GM21529 (cell line): ENCODE results near the gene ISOC2.
"Not testable (repeated sequence)": the region's sequence is repeated elsewhere in the genome, so short reads cannot be mapped to it uniquely, and the experiment has no call there.

ENCODE experiments used
- ATAC-seq: cut with Tn5 transposase; IDR thresholded peaks from one replicate; pipeline ENCODE4 v1.9.1; 2021; ENCODE audit not compliant: unreplicated experiment

Gene ISOC2

DNA sequence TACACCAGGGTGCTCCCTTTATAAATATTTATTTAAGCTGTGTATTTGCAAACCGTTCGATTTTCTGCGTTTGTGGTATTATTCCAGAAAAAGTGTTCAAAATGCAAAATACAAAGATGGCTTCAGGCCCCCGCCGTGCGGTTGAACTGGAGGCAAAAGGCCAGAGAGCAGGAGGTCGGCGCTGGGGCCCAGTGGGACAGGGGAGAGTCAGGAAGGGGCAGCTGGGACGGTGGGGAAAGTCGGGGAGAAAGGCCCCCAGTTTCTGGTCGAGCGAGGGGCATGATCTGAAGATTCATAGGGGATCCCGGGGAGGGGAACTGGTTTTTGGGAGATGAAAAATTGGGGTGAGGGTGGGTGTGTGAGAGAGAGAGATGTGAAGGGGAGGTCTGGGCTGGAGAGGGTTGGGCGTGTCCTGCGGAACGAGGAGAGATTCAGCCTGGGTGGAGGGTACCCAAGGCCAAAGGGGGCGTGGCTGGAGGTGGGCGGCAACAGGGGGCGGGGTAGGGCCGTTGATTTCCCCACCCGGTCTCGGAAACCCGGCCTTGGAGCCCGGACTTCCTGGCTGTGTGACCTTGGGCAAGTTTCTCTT, 678 bp downstream of the ISOC2 start:
- ATAC-seq = no peak

DNA sequence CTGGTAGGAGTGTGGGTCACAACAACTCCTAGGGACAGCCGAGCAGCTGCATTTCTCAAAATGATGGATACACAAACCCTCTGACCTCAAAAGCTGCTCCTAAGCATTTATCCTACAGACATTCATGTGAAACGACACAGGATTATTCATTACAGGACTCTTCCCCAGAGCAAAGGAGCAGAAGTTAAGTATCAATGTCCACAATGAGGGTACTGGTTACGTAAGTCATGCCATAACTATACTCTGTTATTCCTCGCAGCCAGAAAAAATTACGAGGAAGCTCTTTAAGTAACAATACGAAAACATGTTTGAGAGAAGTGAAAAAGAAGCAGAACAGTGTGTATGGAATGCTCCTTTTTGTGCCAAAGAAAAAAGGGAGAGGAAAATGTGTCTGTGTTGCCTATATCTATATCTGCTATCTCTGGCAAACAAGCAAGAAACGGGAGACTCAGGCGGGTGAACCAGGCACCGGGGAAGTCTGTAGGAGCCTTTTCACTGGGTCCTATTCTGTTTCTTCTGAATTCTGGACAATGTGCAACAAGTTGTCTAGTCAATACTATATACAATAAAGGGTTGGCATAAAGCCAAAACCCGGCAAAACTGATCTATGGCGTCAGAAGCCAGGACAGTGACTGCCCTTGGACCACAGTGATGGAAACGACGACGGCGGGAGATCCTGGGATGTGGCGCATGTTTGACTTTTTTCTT, 1.3 kb downstream of the ISOC2 start:
- ATAC-seq = no peak

- no peak for ATAC-seq
Measured at GRCh38 chr19:55459551-55459949, 1.9 kb downstream of the ISOC2 start.

- no peak for ATAC-seq
Measured at GRCh38 chr19:55457683-55458457, 3.6 kb downstream of the ISOC2 start.

- ATAC-seq = no peak
Measured at GRCh38 chr19:55456347-55456746, 5.1 kb downstream of the ISOC2 start.

DNA sequence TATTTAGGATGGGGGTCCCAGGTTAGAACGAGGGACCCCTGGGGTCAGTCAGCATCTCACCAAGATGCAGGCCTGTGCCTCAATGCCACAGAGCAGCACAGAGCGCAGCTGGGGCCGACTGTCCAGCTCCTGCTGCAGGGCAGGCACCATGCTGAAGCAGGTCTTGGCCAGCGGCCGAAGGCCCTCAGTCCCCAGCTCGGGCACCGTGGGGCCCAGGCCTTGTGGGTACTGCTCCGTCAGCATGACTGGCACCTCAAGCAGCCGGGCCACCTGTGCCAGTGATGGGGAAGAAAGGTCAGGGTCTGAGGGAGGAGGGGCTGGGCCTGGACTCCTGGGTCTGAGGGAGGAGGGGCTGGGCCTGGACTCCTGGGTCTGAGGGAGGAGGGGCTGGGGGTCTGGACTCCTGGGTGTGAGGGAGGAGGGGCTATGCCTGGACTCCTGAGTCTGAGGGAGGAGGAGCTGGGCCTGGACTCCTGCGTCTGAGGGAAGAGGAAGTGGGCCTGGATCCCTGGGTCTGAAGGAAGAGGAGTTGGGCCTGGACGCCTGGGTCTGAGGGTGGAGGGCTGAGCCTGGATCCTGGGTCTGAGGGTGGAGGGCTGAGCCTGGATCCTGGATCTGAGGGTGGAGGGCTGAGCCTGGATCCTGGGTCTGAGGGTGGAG, 5.7 kb downstream of the ISOC2 start:
- ATAC-seq = no peak

- no peak for ATAC-seq
Measured at GRCh38 chr19:55454787-55455243, 6.6 kb downstream of the ISOC2 start.

DNA sequence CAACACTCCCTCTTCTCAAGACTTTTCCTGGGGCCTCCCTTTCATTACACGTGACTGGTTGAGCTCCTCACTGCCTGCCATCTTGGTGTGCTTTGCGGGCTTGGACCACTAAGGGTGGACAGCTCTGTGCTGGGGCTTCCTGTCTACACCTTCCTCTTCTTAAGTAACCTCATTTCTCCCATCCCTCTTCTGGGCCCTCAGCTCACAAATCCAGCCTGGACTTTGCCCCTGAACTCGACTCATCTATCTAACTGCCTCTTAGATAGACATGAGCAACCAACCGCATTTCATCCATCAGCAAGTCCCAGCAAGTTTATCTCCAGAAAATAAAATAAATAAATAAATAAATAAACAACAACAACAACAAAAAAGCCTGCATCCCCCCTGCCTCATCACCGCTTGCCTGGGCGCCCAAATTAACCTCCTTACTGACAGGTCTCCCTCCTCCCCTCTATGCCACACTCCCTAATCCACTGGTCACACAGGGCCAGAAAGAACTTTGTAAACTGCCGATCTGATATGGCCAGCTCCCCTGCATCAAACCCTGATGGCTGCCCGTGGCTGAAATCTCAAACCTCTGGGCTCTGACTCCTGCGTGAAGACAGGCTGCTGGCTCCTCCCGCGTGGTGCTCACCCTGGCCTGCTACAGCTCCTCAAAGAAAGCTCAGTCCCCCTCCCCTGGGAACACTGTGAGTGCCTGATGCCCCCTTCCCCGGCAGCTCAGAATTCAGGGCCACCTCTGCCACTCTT, 7.8 kb downstream of the ISOC2 start:
- ATAC-seq = no peak

DNA sequence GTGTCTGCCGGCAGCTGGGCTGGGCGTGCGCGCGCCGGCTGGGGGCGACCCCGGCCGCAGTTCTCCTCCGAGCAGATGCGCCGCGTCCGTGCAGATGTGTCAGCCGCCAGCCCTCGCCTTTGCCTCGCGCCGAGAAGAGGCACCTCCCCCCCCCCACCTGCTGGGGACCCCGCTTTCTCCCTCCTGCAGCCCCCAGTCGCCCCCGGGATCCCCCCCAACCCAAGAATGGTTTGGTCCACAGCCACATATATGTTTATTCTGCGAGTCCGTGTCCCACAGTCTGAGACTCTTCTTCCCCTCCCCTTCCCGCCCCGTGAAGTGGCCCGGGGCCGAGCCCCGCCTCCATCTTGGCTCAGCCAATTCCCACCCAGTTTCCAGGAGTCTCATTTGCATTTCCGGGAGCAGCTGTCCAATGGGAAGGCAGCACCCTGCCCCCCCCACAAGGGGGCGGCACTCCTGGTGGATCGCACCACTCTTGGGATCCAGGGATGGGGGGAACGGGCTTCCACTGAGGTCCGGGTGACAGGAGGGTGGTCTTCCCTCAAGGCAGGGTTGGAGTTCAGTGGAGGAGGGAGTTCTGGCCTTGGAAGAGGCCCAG, 8.6 kb downstream of the ISOC2 start:
- no peak for ATAC-seq

- no peak for ATAC-seq
Measured at GRCh38 chr19:55451965-55452748, 9.3 kb downstream of the ISOC2 start.

DNA sequence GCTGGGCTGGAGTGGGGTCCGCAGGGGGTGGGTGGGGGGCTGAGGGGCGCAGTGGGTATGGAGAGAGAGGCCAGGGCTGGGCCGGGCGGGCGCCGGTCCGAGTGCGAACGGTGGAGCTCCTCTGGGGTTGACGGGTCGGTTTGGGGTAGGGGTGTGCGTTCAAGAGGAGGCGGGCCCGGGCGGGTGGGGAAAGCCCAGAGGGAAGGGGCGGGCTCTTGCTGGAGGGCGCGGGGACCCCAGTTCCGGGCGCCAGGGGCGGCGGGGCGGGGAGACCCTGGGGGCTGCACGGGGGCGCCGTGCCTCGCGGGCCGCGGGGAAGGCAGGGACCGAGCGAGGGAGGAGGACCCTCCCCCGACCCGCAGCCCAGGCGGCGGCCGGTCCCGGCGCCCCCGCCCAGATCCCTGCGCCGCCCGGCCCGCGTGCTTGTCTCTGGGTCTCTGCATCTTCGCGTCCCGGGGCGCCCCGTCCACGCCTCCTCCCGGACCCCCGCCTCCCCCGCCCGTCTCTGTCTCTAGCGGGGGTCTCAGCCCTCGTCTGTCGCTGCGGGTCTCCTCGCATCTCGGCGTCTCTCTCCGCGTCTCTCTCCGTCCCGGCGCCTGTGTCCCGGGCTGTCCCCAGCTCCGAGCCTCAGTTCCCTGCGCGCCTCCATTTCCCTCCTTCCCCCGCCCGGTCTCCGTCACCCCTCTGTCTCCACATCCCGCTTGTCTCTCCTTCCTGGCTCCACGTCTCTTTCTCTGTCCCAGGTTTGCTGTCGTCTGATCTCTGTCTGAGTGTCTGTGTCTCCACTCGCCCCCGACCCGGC, 10.1 kb downstream of the ISOC2 start:
- no peak for ATAC-seq

- no peak for ATAC-seq
Measured at GRCh38 chr19:55449469-55449868, 12.0 kb downstream of the ISOC2 start.

DNA sequence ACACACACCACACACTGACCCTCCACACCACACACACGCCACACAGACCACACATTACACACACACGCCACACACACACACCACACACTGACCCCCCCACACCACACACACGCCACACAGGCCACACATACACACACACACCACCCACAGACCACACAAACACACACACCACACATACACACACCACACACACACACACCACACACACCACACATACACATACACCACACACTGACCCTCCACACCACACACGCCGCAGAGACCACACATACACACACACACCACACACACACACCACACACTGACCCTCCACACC, 13.3 kb downstream of the ISOC2 start:
- ATAC-seq = not testable (repeated sequence)

DNA sequence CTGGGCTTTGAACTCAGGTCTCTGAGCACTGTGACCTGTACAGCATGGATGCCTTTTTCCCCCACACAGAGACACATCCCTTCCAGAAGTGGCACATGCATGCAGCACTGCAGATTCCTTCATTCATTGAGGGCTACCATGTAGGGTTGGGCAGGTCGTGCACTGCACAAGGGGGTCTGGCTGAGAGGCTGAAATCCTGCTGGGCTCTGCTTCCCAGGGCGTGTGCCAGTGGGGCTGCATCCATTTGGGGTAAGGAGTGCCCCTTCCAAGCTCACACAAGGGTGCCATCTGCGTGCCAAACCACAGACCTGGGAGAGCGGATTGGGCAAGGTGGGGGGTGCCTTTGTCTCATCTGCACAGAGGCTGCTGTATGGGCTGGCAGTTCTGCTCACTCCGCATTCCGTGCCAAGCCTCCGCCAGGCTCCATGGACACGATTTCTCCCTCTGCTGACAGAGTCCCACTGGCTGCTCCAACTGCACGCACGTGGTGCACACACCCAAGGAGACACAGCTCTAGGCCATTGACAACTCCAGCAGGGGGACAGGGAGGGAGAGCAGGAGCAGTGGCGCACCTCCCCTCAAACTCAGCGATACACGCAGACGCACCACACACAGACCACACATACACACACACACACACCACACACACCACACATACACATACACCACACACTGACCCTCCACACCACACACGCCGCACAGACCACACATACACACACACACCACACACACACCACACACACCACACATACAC, 13.8 kb downstream of the ISOC2 start:
- ATAC-seq = no peak

DNA sequence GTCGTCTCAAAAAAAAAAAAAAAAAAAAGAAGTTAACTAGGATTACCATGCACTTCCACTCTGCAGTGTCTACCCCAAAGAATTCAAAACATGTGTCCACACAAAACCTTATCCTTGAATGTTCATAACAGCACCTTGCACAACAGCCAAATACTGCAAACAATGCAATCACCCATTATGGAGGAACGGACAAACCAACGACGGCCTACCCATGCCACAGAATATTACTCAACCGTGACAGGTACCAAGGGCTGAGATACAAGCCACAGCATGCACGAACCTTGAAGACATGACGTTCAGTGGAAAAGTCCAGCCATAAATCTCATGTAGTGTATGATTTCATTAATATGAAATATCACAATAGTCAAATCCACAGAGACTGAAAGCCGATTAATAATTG, 15.4 kb downstream of the ISOC2 start:
- ATAC-seq = no peak

GRCh38 chr19:55444646-55445045, 16.8 kb downstream of the ISOC2 start:
- no peak for ATAC-seq

GRCh38 chr19:55443824-55444480, 17.5 kb downstream of the ISOC2 start:
- ATAC-seq = no peak
